ENCODE results near the gene MYO6.

- TF ChIP-seq CTCF (conservative IDR thresholded peaks at IDR 0.05; ENCODE audit: low read depth, low read length) (no peak), RFX5 (IDR thresholded peaks at IDR 0.05; ENCODE audit: low read depth, low read length) (no peak)
Observed at GRCh38 chr6:75874224-75874623, 125.2 kb downstream of the MYO6 start.

Measured in IMR-90 (cell line).